ENCODE results near the gene FBXL4. TPM values are rescaled to one million over a fixed set of nuclear protein-coding genes. Genes with fewer than 3 reads are reported as not detected.

The FBXL4 gene
- total and polyA plus RNA-seq, 2 experiments from 2014 or later = 7.2 to 12.7 TPM

DNA sequence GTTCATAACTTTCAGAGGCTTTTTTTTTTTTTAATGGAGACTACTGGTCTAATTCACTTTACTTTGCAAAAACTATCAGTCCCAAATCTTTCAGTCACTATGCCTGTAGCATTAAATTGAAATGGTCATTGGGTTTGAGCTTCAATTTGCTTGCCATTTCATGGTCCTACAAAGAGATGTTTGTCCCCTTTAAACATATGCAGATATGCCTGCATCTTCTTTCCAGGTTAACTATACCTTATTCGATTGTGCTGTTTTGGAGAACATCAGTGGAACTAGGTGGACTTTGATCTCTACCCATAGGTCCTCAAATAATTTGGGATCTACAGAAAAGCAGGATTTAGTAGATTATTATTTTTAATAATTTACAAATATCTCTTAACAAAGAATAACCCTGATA, 108.8 kb downstream of the FBXL4 start:
- H3K27me3 ChIP-seq = peaks cover 94% of the 10 kb centered on the region
- H3K4me3 ChIP-seq = no peak overlapping the region
- H3K27ac ChIP-seq = no peak overlapping the region
- no peaks in the 10 kb centered on the region for H3K9me3 ChIP-seq (ENCODE audit: low read depth)
- TF ChIP-seq, protein P1, sequence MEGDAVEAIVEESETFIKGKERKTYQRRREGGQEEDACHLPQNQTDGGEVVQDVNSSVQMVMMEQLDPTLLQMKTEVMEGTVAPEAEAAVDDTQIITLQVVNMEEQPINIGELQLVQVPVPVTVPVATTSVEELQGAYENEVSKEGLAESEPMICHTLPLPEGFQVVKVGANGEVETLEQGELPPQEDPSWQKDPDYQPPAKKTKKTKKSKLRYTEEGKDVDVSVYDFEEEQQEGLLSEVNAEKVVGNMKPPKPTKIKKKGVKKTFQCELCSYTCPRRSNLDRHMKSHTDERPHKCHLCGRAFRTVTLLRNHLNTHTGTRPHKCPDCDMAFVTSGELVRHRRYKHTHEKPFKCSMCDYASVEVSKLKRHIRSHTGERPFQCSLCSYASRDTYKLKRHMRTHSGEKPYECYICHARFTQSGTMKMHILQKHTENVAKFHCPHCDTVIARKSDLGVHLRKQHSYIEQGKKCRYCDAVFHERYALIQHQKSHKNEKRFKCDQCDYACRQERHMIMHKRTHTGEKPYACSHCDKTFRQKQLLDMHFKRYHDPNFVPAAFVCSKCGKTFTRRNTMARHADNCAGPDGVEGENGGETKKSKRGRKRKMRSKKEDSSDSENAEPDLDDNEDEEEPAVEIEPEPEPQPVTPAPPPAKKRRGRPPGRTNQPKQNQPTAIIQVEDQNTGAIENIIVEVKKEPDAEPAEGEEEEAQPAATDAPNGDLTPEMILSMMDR (IDR thresholded peaks at IDR 0.05; ENCODE audit: low read depth, low read length) = no peak
- DNase-seq (ENCODE audit: low read depth in 1 of 2, low spot score in 1 of 2) = no peak
- no peaks in the 10 kb centered on the region for H3K36me3 ChIP-seq
- H3K4me1 ChIP-seq (ENCODE audit: low read depth) = peaks cover 1% of the 10 kb centered on the region

DNA sequence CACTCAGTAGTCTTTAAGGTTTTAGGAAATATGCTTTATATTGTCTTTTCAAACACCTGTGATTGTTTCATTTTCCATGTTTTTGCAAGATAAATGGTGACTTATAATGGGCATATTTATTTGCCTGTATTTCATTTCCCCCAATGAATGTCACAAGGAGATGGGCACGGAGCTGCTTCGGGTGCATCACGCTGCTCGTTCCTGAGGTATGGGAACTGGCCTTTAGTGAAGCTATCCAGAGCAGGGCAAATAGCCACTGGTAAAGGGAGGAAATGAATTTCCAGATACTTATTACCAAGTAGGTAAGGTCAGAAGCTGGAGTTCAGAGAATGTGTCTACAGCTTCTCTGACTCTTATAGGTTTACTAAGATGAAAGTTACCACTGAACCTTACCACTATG, 109.7 kb downstream of the FBXL4 start:
- Histone ChIP-seq H3K9me3 (ENCODE audit: low read depth) (no peaks in the 10 kb centered on the region), H3K4me1 (ENCODE audit: low read depth) (no peaks in the 10 kb centered on the region), H3K36me3 (no peaks in the 10 kb centered on the region), H3K27me3 (peaks cover 92% of the 10 kb centered on the region), H3K27ac (no peak overlapping the region), H3K4me3 (no peak overlapping the region)
- no peak for DNase-seq (ENCODE audit: low read depth in 1 of 2, low spot score in 1 of 2)
- TF ChIP-seq, protein P1 (IDR thresholded peaks at IDR 0.05; ENCODE audit: low read depth, low read length) = no peak

DNA sequence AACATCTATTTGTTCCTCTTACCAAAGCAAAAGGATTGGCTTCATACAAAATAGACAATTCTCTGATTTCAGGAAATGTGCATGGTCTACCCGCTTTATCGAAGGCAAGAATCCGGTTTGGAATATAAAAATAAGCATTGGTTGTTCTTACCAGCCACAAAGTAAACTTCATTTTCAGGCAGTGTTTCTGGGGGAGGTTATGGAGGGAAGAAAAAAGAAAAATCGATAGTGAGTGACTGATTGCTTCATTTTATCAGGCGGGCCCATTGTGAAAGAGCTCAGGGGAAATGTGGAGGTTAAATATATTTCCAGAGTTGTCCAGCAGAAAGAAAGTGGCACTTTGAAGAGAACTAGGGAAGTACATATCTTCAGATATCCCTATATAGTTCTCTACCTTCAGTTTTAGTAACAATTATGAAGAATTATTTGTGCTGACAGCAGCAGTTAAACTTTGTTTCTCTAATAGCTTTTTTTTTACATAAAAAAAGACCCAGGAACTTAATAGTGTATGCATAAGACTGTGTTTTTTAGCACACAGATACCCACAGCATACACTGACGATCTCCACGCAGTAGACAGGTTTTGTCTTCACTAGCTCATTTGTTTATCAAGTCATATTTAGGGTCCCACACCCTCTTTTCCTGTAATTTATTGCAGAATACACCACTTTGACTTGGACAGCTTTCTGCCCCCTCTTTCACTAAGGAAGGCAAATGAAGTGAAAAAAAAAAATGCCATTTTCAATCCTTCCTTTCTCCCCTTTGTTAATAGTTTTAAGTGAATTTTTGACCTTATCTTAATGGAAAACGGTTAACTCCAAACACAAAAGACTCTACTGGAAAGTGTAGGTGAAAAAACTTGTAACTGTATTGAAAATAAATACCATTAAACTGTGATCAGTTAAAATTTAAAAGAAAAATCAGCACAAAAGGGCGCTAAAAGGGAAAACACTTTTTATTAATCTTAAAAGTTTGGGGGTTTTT, 110.5 kb downstream of the FBXL4 start:
- no peak overlapping the region for H3K27ac ChIP-seq

DNA sequence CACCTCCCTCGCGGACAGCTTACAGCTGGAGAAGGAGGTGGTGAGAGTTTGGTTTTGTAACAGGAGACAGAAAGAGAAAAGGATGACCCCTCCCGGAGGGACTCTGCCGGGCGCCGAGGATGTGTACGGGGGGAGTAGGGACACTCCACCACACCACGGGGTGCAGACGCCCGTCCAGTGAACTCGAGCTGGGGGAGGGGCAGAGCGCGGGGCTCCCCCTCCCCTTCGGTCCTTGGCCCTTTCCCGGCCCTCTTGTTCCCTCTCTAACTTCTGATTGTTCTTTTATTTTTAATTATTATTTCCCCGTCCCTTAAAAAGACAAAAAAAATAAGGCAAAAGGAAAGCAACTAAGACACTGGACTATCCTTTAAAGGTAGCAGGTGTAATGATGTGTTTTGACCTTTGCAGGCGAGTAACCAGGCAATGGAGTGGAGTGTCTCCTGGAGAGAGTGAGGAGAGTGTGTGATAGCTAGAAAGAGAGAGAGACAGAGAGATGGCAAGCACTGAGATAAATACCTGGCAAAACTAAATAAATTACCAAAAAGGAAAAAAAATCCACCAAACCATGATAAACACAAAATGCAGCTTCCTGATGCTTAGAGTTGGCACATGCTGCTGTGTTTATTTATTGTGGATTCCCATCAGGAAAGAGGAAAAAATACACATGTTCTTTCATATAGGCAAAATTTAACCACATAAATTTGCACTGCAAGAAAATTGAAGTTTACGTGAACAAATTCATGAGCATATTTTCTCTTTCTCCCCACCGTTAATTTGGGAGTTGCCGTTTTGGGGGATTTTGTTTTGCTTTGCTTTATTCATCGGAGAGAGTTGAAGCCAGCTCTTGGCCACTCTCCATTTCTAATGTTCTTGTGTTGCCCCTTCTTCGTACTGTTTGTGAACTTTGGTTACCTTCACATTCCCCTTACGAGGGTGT, 111.5 kb downstream of the FBXL4 start:
- H3K27me3 ChIP-seq = peaks cover 92% of the 10 kb centered on the region
- peaks cover 16% of the 10 kb centered on the region for H3K4me1 ChIP-seq (ENCODE audit: low read depth)
- peak overlapping the region; percentile 55 for H3K4me3 ChIP-seq
- H3K36me3 ChIP-seq = no peaks in the 10 kb centered on the region
- no peak for DNase-seq (ENCODE audit: low read depth in 1 of 2, low spot score in 1 of 2)
- H3K27ac ChIP-seq = no peak overlapping the region
- TF ChIP-seq, protein P1 (IDR thresholded peaks at IDR 0.05; ENCODE audit: low read depth, low read length) = no peak
- no peaks in the 10 kb centered on the region for H3K9me3 ChIP-seq (ENCODE audit: low read depth)

More for the DNA sequence above, 110.5 kb downstream of the FBXL4 start:
- Histone ChIP-seq H3K36me3 (no peaks in the 10 kb centered on the region), H3K4me1 (ENCODE audit: low read depth) (peaks cover 7% of the 10 kb centered on the region), H3K9me3 (ENCODE audit: low read depth) (no peaks in the 10 kb centered on the region), H3K4me3 (no peak overlapping the region), H3K27me3 (peaks cover 92% of the 10 kb centered on the region)
- TF ChIP-seq, protein P1 (IDR thresholded peaks at IDR 0.05; ENCODE audit: low read depth, low read length) = no peak
- no peak for DNase-seq (ENCODE audit: low read depth in 1 of 2, low spot score in 1 of 2)

All from cardiac muscle cell (in vitro differentiated cells and primary cell).